ENCODE data around the gene TBC1D8B. TPM values are rescaled to one million over a fixed set of nuclear protein-coding genes. Genes with fewer than 3 reads are reported as not detected.
A peak's percentile ranks its signal among the peaks of the same experiment; 100 is the strongest.
"Not testable (repeated sequence)": the region's sequence is repeated elsewhere in the genome, so short reads cannot be mapped to it uniquely, and the experiment has no call there.

TBC1D8B gene
- total RNA-seq, 1 donor from 2014 or later: 0.43 TPM

GRCh38 chrX:106863697-106864096 lies 61.2 kb downstream of the TBC1D8B start:
- no peak overlapping the region for H3K27ac Mint-ChIP-seq
- no peaks in the 10 kb centered on the region for H3K4me1 Mint-ChIP-seq (ENCODE audit: low read depth)
- no peaks in the 10 kb centered on the region for H3K36me3 Mint-ChIP-seq (ENCODE audit: low read depth)
- H3K4me3 Mint-ChIP-seq (ENCODE audit: low read depth): no peak overlapping the region
- no peak for DNase-seq (ENCODE audit: low spot score)
- no peaks in the 10 kb centered on the region for H3K9me3 Mint-ChIP-seq
- H3K27me3 Mint-ChIP-seq (ENCODE audit: low read depth): no peaks in the 10 kb centered on the region
- intact Hi-C loops (cut with micrococcal nuclease): no loop called here

DNA sequence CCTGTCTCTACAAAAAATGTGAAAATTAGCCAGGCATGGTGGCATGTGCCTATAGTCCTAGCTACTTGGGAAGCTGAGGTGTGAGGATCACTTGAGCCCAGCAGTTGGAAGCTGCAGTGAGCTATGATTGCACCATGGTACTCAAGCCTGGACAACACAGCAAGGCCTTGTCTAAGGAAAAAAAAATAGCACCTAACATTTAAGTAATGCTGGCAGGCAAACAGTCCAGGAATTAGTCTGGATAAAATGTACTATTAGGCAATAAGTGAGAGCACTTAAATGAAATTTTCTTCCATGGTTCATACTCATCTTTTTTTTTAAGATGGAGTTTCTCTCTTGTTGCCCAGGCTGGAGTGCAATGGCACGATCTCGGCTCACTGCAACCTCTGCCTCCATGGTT lies 70.3 kb downstream of the TBC1D8B start:
- H3K27me3 Mint-ChIP-seq (ENCODE audit: low read depth); H3K4me3 Mint-ChIP-seq (ENCODE audit: low read depth); H3K9me3 Mint-ChIP-seq; intact Hi-C loops (cut with micrococcal nuclease); H3K27ac Mint-ChIP-seq; H3K36me3 Mint-ChIP-seq (ENCODE audit: low read depth); DNase-seq (ENCODE audit: low spot score); H3K4me1 Mint-ChIP-seq (ENCODE audit: low read depth): not testable (repeated sequence)

GRCh38 chrX:106874075-106874474 lies 71.6 kb downstream of the TBC1D8B start:
- H3K36me3 Mint-ChIP-seq (ENCODE audit: low read depth): no peaks in the 10 kb centered on the region
- H3K27ac Mint-ChIP-seq: no peak overlapping the region
- DNase-seq (ENCODE audit: low spot score): no peak
- H3K4me1 Mint-ChIP-seq (ENCODE audit: low read depth): no peaks in the 10 kb centered on the region
- H3K9me3 Mint-ChIP-seq: no peaks in the 10 kb centered on the region
- intact Hi-C loops (cut with micrococcal nuclease): no loop called here
- no peak overlapping the region for H3K4me3 Mint-ChIP-seq (ENCODE audit: low read depth)
- H3K27me3 Mint-ChIP-seq (ENCODE audit: low read depth): no peaks in the 10 kb centered on the region

DNA sequence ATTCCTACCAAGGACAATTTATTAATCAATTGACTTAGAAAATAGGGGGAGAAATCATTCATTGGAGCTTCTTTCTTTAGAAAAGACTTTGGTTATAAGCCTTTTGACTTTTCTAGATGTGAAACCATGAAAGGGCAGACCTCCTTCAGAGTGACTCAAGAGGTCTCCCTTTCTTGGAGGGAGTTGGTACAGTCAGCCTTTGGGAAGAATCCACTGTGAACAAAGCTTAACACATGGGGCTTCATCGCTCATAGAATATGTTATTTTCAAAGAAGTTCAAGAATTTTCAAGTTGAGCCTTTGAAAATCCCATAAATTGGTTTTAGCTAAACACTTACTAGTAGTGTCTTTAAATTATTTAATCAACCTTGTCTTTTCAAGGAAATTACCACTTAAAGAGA lies 72.7 kb downstream of the TBC1D8B start:
- Mint-ChIP-seq H3K9me3 (no peaks in the 10 kb centered on the region), H3K27me3 (ENCODE audit: low read depth) (no peaks in the 10 kb centered on the region), H3K4me1 (ENCODE audit: low read depth) (no peaks in the 10 kb centered on the region), H3K27ac (no peak overlapping the region), H3K36me3 (ENCODE audit: low read depth) (no peaks in the 10 kb centered on the region), H3K4me3 (ENCODE audit: low read depth) (no peak overlapping the region)
- no peak for DNase-seq (ENCODE audit: low spot score)
- intact Hi-C loops (cut with micrococcal nuclease): no loop called here

DNA sequence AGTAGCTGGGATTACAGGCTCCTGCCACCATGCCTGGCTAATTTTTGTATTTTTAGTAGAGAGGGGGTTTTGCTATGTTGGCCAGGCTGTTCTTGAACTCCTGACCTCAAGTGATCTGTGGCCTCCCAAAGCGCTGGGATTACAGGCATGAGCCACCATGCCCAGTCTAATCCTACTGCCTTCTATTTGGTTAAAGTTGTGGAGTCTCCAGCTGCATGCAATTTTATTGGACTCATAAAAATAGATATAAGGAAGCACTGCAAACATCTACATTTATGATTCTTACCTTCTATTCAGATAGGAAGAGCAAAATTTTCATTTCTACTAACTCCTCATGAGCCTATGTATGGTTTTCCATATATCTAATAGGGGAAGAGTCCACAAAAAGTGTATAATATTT lies 87.0 kb downstream of the TBC1D8B start:
- no peaks in the 10 kb centered on the region for H3K36me3 Mint-ChIP-seq (ENCODE audit: low read depth)
- H3K9me3 Mint-ChIP-seq: no peaks in the 10 kb centered on the region
- no peak overlapping the region for H3K27ac Mint-ChIP-seq
- peaks cover 9% of the 10 kb centered on the region for H3K27me3 Mint-ChIP-seq (ENCODE audit: low read depth)
- no peak for DNase-seq (ENCODE audit: low spot score)
- intact Hi-C loops (cut with micrococcal nuclease): no loop called here
- H3K4me3 Mint-ChIP-seq (ENCODE audit: low read depth): no peak overlapping the region
- H3K4me1 Mint-ChIP-seq (ENCODE audit: low read depth): no peaks in the 10 kb centered on the region

DNA sequence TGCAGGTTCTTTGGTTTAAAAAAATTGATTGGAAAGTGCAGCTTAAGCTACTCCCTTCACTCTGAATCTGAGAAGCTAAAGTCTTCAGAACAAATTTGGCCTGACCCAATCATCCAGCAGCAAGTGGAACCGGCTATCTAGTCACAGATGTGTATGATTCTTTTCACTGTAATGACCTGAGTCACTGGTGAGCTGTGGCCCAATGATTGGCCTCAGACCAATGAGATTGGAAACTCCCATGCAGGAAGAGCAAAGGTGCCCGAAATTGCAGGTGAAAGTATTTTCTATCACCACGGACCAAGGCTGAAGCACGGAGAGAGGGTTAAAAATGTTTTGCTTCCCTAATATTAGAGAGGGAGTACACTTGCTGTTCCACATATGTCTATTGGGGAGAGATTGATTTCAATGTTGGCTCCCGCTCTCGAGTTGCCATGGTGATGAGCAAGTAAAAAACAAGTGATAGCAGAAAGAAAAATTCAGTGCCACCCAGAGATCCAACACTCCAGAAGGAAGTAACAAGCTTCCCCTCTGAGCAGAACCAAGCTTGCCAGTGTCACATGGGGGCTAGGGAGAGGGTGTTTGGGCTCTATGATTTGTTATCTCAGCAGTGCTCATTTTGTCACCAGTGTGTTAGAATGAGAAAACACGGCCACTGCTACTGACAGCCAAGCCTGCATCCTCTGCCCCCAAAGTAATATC lies 89.4 kb downstream of the TBC1D8B start:
- Mint-ChIP-seq H3K36me3 (ENCODE audit: low read depth) (no peaks in the 10 kb centered on the region), H3K9me3 (no peaks in the 10 kb centered on the region), H3K27ac (no peak overlapping the region), H3K4me3 (ENCODE audit: low read depth) (no peak overlapping the region), H3K27me3 (ENCODE audit: low read depth) (peaks cover 8% of the 10 kb centered on the region), H3K4me1 (ENCODE audit: low read depth) (no peaks in the 10 kb centered on the region)
- DNase-seq (ENCODE audit: low spot score): no peak
- intact Hi-C loops (cut with micrococcal nuclease): loop anchor here (10.0 kb wide), 1 partner anchor 1003 kb away; no protein-coding TSS in a partner anchor

DNA sequence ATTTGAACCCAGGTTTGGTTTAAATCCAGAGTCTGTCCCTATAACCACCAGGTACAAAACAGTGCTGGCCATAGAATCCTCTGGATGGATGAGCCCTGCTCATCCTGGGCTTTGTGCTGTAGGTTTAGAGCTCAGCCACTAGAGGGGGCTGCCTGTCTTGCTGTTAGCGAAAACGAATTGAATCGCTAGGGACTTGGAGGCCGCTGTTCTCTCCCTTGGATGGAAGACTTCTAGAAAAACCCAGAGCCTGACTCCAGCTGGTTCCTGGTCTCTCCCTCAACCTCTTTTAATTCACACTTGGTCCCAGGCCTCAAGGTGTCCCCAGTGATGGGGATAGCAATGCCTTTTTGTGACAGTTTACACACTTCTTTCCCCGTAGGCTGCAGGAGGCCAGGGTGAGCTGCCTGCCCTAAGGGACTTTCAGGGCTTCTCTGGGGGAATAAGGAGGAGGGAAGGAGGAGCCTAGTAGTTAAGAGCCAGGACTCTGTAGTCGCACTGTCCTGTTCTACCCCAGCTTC lies 92.0 kb downstream of the TBC1D8B start:
- intact Hi-C loops (cut with micrococcal nuclease): loop anchor here (10.0 kb wide), 1 partner anchor 1000 kb away; no protein-coding TSS in a partner anchor
- Mint-ChIP-seq H3K27me3 (ENCODE audit: low read depth) (no peaks in the 10 kb centered on the region), H3K4me1 (ENCODE audit: low read depth) (no peaks in the 10 kb centered on the region), H3K9me3 (no peaks in the 10 kb centered on the region), H3K36me3 (ENCODE audit: low read depth) (no peaks in the 10 kb centered on the region), H3K4me3 (ENCODE audit: low read depth) (no peak overlapping the region), H3K27ac (no peak overlapping the region)
- peak; percentile 11 for DNase-seq (ENCODE audit: low spot score)

- Mint-ChIP-seq H3K36me3 (ENCODE audit: low read depth) (no peaks in the 10 kb centered on the region), H3K27ac (no peak overlapping the region)
- intact Hi-C loops (cut with micrococcal nuclease): loop anchor here (10.0 kb wide), 1 partner anchor 1000 kb away; no protein-coding TSS in a partner anchor
Measured at GRCh38 chrX:106894978-106895452, 92.5 kb downstream of the TBC1D8B start.

DNA sequence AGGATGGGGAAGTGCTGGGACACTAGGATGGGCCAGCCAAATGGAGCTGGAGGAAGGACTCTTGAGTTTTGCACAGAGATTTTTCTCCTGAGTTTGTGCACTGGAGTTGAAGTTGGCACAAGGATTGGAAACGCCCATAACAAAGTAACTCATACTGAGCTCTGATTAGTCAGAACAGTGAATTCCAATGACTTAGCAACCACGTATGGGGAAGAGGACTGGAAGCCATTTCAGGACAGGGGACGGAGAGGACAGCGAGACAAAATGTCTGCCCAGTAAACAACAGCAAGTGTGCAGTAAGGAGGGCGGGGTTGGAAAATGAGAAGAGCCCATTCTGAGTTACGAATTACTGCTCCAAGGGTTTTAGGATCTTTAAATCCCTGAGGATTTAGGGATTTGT lies 94.8 kb downstream of the TBC1D8B start:
- H3K4me1 Mint-ChIP-seq (ENCODE audit: low read depth): no peaks in the 10 kb centered on the region
- no peaks in the 10 kb centered on the region for H3K9me3 Mint-ChIP-seq
- intact Hi-C loops (cut with micrococcal nuclease): loop anchor here (10.0 kb wide), 1 partner anchor 998 kb away; no protein-coding TSS in a partner anchor
- no peaks in the 10 kb centered on the region for H3K27me3 Mint-ChIP-seq (ENCODE audit: low read depth)
- no peak overlapping the region for H3K27ac Mint-ChIP-seq
- no peaks in the 10 kb centered on the region for H3K36me3 Mint-ChIP-seq (ENCODE audit: low read depth)
- H3K4me3 Mint-ChIP-seq (ENCODE audit: low read depth): no peak overlapping the region
- DNase-seq (ENCODE audit: low spot score): no peak

More at GRCh38 chrX:106894978-106895452, 92.5 kb downstream of the TBC1D8B start:
- no peak for DNase-seq (ENCODE audit: low spot score)
- H3K9me3 Mint-ChIP-seq: no peaks in the 10 kb centered on the region
- no peaks in the 10 kb centered on the region for H3K4me1 Mint-ChIP-seq (ENCODE audit: low read depth)
- no peaks in the 10 kb centered on the region for H3K27me3 Mint-ChIP-seq (ENCODE audit: low read depth)
- H3K4me3 Mint-ChIP-seq (ENCODE audit: low read depth): no peak overlapping the region

DNA sequence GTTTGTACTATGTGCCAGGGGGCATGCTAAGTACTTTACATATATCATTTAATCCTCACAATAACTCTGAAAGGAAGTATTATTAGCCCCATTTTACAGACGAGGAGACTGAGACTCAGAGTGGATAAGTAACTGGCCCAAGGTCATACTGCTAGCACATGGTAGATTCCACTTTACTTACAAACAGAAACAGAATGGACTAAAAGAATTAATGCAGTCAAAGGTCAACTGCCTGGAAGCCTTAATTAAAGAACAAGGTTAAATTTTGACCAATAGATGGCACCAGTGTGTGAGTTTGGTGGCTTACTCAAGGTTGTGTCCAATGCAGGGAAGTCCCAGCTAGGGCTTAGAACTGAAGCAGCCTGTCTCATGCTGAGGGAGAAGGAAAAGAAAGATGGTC lies 96.0 kb downstream of the TBC1D8B start:
- intact Hi-C loops (cut with micrococcal nuclease): loop anchor here (2.0 to 10.0 kb wide), 2 partner anchors 54 to 996 kb away; no protein-coding TSS in a partner anchor
- Mint-ChIP-seq H3K4me3 (ENCODE audit: low read depth) (no peak overlapping the region), H3K27me3 (ENCODE audit: low read depth) (no peaks in the 10 kb centered on the region), H3K36me3 (ENCODE audit: low read depth) (no peaks in the 10 kb centered on the region), H3K9me3 (no peaks in the 10 kb centered on the region), H3K4me1 (ENCODE audit: low read depth) (no peaks in the 10 kb centered on the region), H3K27ac (no peak overlapping the region)
- no peak for DNase-seq (ENCODE audit: low spot score)

GRCh38 chrX:106899276-106899675 lies 96.8 kb downstream of the TBC1D8B start:
- Mint-ChIP-seq H3K27ac (no peak overlapping the region), H3K9me3 (no peaks in the 10 kb centered on the region), H3K4me1 (ENCODE audit: low read depth) (no peaks in the 10 kb centered on the region), H3K27me3 (ENCODE audit: low read depth) (no peaks in the 10 kb centered on the region), H3K4me3 (ENCODE audit: low read depth) (no peak overlapping the region), H3K36me3 (ENCODE audit: low read depth) (no peaks in the 10 kb centered on the region)
- intact Hi-C loops (cut with micrococcal nuclease): loop anchor here (2.0 to 10.0 kb wide), 2 partner anchors 54 to 996 kb away; no protein-coding TSS in a partner anchor
- DNase-seq (ENCODE audit: low spot score): no peak

GRCh38 chrX:106899841-106900240 lies 97.4 kb downstream of the TBC1D8B start:
- H3K9me3 Mint-ChIP-seq: no peaks in the 10 kb centered on the region
- intact Hi-C loops (cut with micrococcal nuclease): loop anchor here (2.0 to 10.0 kb wide), 2 partner anchors 53 to 995 kb away; no protein-coding TSS in a partner anchor
- no peaks in the 10 kb centered on the region for H3K27me3 Mint-ChIP-seq (ENCODE audit: low read depth)
- no peaks in the 10 kb centered on the region for H3K36me3 Mint-ChIP-seq (ENCODE audit: low read depth)
- no peak for DNase-seq (ENCODE audit: low spot score)
- H3K27ac Mint-ChIP-seq: no peak overlapping the region
- H3K4me3 Mint-ChIP-seq (ENCODE audit: low read depth): no peak overlapping the region
- no peaks in the 10 kb centered on the region for H3K4me1 Mint-ChIP-seq (ENCODE audit: low read depth)

DNA sequence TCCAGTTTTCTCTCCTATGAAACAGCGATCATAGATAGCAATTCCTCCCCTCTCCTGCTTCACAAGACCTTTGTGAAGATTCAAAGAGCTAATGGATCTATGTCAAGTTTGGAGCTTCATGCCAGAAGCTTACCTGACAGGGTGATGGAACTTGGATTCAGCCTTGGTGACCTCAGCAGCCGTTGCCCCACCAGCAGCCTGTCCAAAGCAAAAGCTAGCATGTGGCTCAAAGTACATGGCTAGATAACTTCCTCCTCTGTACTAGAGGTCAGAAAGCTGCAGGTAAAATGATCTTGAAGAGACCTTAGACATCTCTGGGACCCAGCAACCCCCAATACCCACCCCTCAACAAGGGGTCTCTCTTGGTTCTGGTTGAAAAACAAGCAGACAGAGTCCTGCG lies 98.9 kb downstream of the TBC1D8B start:
- H3K4me3 Mint-ChIP-seq (ENCODE audit: low read depth): no peak overlapping the region
- H3K27ac Mint-ChIP-seq: no peak overlapping the region
- intact Hi-C loops (cut with micrococcal nuclease): no loop called here
- no peaks in the 10 kb centered on the region for H3K36me3 Mint-ChIP-seq (ENCODE audit: low read depth)
- H3K9me3 Mint-ChIP-seq: no peaks in the 10 kb centered on the region
- no peaks in the 10 kb centered on the region for H3K4me1 Mint-ChIP-seq (ENCODE audit: low read depth)
- no peak for DNase-seq (ENCODE audit: low spot score)
- no peaks in the 10 kb centered on the region for H3K27me3 Mint-ChIP-seq (ENCODE audit: low read depth)

Measured in activated T-helper 2 cell treated with anti-CD3 and anti-CD28 coated beads, Interferon-gamma antibody, Interleukin-2, Interleukin-4, amounts not matched to agents 10 μg/mL and 5 μg/mL and 100 μg/mL, durations not matched to agents 14 hours and 24 hours and 36 hours (primary cell).